NT2/D1 (cell line): ENCODE data around the gene LONRF3.
A peak's percentile ranks its signal among the peaks of the same experiment; 100 is the strongest.

Source experiments
- DNase-seq: peaks from one replicate; pipeline ENCODE4 v3.0.0-alpha.2; 2011; ENCODE audit warnings: low read depth, low spot score
- H3K27me3 ChIP-seq: 2 replicates; pipeline ENCODE4 v1.6.0; 2011; ENCODE audit warnings: mild to moderate bottlenecking; ENCODE audit not compliant: insufficient read length, insufficient read depth
- H3K36me3 ChIP-seq: 2 replicates; pipeline ENCODE4 v1.6.1; 2011; ENCODE audit warnings: mild to moderate bottlenecking, low read length, mixed read lengths; ENCODE audit not compliant: insufficient read depth, insufficient read length
- H3K4me1 ChIP-seq: 2 replicates; pipeline ENCODE4 v1.5.1; 2011; ENCODE audit not compliant: insufficient read depth, insufficient read length
- H3K4me3 ChIP-seq: 2 replicates; pipeline ENCODE4 v1.5.1; 2011; ENCODE audit warnings: low read depth; ENCODE audit not compliant: insufficient read length
- H3K9ac ChIP-seq: 2 replicates; pipeline ENCODE4 v1.6.0; 2011; ENCODE audit warnings: low read depth; ENCODE audit not compliant: insufficient read length
- H3K9me3 ChIP-seq: 2 replicates; pipeline ENCODE4 v1.5.1; 2011; ENCODE audit warnings: mild to moderate bottlenecking, low read length; ENCODE audit not compliant: insufficient read depth
- SUZ12 ChIP-seq: IDR thresholded peaks from 2 replicates; pipeline ENCODE4 v1.6.1; 2011; ENCODE audit not compliant: insufficient read length, insufficient read depth; ENCODE audit errors: extremely low read depth
- YY1 ChIP-seq: IDR thresholded peaks from 2 replicates; pipeline ENCODE4 v1.6.1; 2011; ENCODE audit not compliant: insufficient read length, insufficient read depth
- ZNF274 ChIP-seq: IDR thresholded peaks from 2 replicates; pipeline ENCODE4 v1.6.1; 2011; ENCODE audit warnings: mild to moderate bottlenecking, low read depth, low read length

LONRF3 gene

GRCh38 chrX:119007189-119007770 is 32.9 kb downstream of the LONRF3 start:
- TF ChIP-seq ZNF274 (no peak), SUZ12 (no peak), YY1 (no peak)
- Histone ChIP-seq H3K4me3 (no peak overlapping the region), H3K4me1 (no peaks in the 10 kb centered on the region), H3K9ac (no peak overlapping the region), H3K9me3 (no peaks in the 10 kb centered on the region), H3K36me3 (no peaks in the 10 kb centered on the region), H3K27me3 (no peaks in the 10 kb centered on the region)
- DNase-seq: no peak

DNA sequence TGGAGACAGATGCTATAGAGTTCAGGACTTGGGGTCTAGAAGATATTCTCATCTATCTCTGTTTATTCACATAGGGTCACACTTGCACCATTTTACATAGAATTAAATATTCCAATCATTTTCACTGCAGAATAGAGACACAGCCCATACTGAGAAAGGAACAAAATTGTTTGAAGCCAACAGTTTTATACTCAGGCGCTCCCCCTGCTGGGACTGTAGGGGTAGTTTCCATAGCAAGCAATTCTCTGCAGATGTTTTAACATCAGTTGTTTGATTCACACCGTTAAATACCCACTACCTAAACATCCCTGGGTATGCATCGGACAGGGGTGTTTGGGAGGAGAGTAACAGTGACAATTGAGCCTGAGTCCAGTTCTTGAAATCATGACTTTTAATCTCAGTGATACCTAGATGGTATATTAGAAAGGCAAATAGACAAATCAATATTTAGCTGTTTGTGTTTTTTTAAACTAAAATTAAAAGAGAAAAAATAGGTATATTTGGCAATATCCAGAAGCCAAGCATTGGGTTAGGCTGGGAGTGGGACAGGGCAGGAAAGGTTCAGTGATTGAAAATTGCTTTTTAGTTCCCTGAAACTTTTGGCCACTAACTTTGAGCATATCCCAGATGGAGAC is 33.8 kb downstream of the LONRF3 start:
- no peak overlapping the region for H3K9ac ChIP-seq
- peak; percentile 20 for DNase-seq
- TF ChIP-seq ZNF274 (no peak), SUZ12 (no peak)
- H3K9me3 ChIP-seq: no peaks in the 10 kb centered on the region
- H3K4me1 ChIP-seq: no peaks in the 10 kb centered on the region
- no peak overlapping the region for H3K4me3 ChIP-seq
- H3K27me3 ChIP-seq: no peaks in the 10 kb centered on the region
- H3K36me3 ChIP-seq: no peaks in the 10 kb centered on the region

DNA sequence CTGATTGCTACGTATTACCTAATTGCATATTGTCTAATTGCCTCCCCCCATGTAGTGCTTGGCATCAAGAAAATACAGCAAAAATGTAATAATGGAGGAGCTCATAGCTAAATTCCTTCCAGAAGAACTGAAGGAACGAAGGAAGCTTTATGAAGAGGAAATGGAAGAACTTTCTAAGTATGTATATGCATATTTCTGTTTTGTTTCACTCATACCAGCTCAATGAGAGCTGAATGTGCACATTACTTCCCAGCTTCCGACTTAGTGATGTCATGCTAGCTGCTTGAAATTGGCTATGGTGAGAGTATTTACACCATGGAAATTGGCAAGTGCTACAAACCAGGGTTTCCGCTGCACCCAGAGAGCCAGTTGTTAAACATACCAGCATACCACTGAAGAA is 34.7 kb downstream of the LONRF3 start:
- DNase-seq: no peak
- no peaks in the 10 kb centered on the region for H3K4me1 ChIP-seq
- no peaks in the 10 kb centered on the region for H3K36me3 ChIP-seq
- H3K9ac ChIP-seq: no peak overlapping the region
- no peak for TF ChIP-seq SUZ12
- TF ChIP-seq ZNF274: no peak
- no peak for TF ChIP-seq YY1
- H3K9me3 ChIP-seq: no peaks in the 10 kb centered on the region
- no peaks in the 10 kb centered on the region for H3K27me3 ChIP-seq
- no peak overlapping the region for H3K4me3 ChIP-seq

DNA sequence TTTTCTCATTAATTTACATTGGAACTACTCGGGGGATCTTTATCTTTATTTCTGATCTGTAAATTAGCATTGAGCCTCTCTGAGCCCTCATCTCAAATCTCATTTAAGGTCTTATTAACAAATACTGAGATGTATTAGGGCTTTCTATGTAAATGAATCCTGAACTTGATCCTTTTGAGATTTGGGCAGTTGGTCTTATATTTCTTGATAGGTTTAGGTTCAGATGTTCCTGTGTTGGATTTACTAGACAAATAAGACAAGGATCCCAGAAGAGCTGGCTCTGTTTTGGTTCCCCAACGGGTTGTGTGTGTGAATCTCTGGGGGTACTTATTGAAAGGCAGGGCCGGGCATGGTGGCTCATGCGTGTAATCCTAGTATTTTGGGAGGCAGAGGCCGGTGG is 36.1 kb downstream of the LONRF3 start:
- Histone ChIP-seq H3K36me3 (no peaks in the 10 kb centered on the region), H3K4me3 (no peak overlapping the region), H3K27me3 (no peaks in the 10 kb centered on the region), H3K9me3 (no peaks in the 10 kb centered on the region), H3K9ac (no peak overlapping the region), H3K4me1 (no peaks in the 10 kb centered on the region)
- no peak for DNase-seq
- no peak for TF ChIP-seq YY1

GRCh38 chrX:119013164-119013563 is 38.7 kb downstream of the LONRF3 start:
- Histone ChIP-seq H3K9ac (no peak overlapping the region), H3K4me3 (no peak overlapping the region), H3K27me3 (no peaks in the 10 kb centered on the region), H3K36me3 (no peaks in the 10 kb centered on the region), H3K4me1 (no peaks in the 10 kb centered on the region), H3K9me3 (peaks cover 10% of the 10 kb centered on the region)
- no peak for DNase-seq
- TF ChIP-seq ZNF274 (no peak), YY1 (no peak), SUZ12 (no peak)

DNA sequence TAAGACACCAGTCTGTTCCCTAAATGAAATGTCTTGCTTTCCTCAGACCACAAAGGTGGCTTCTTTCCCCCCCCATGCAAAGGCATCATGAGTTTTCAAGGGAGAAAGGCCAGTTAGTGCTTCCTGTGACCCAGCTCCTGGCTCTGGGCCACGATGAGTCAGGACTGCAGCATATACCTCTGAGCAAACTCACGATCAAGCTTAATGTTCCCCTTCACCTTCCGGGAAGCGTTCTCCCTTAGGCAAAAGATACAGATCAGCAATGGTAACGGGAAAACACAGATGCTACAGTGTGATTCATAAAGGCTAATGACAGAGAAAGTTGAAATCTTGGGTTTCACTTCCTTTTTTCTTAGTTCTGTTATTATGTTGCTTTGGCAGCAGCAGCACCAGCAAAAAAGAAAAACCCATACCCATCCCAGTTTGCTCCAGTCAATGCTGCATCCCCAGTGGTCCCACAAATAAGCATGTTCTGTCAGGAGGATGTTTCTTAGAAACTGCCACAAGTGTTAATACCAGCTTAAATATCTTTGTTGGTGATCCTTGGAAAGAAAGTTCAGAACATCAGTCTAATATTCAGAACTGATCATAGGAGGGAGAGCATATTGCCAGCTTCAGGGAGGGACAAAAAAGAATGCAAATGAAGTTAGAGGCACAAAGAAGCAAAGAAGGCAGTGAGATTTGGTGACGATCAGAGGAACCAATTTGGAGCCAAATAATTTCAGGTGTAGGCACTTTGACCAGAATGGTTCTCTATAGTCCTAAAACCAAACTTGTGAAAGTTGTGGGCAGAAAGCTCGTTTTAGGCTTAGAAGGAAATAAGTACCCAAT is 41.2 kb downstream of the LONRF3 start:
- no peak for DNase-seq
- no peaks in the 10 kb centered on the region for H3K36me3 ChIP-seq
- no peak overlapping the region for H3K9ac ChIP-seq
- no peak overlapping the region for H3K4me3 ChIP-seq
- TF ChIP-seq ZNF274 (no peak), SUZ12 (no peak), YY1 (no peak)
- H3K4me1 ChIP-seq: no peaks in the 10 kb centered on the region
- H3K9me3 ChIP-seq: peaks cover 10% of the 10 kb centered on the region
- no peaks in the 10 kb centered on the region for H3K27me3 ChIP-seq

DNA sequence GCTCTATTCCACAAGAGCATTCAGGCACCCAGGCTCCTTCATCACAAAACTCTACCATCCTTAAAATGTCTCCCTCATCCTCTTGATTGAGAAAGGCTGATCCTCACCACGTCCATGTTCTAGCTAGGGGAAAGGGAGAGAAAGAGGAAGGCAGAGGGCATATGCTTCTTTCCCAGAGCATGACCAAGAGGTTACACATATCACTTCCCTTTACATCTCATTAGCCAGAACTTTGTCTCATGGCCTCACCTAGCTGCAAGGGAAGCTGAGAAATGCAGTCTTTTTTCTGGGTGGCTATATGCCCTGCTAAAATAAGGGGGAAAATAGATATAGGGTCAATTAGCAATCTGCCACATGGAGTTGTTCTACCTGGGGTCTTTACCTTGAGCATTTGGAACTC is 42.7 kb downstream of the LONRF3 start:
- Histone ChIP-seq H3K9me3 (peaks cover 10% of the 10 kb centered on the region), H3K4me3 (no peak overlapping the region), H3K9ac (no peak overlapping the region), H3K36me3 (no peaks in the 10 kb centered on the region), H3K27me3 (no peaks in the 10 kb centered on the region), H3K4me1 (no peaks in the 10 kb centered on the region)
- no peak for DNase-seq
- no peak for TF ChIP-seq SUZ12
- no peak for TF ChIP-seq YY1
- no peak for TF ChIP-seq ZNF274
